Spinal cord (tissue), 10 donors: Measurements from ENCODE around the gene PRKAR2B. TPM values are rescaled to one million over a fixed set of nuclear protein-coding genes. Genes with fewer than 3 reads are reported as not detected.

Experiments
- DNase-seq, 6 donors: peaks; one replicate each; pipeline versions ENCODE4 v3.0.0 to v3.0.0-alpha.2; 2013 to 2015; ENCODE audit warnings: low spot score in 6 of 6, low read depth in 4 of 6
- H3K27ac ChIP-seq: one replicate; pipeline ENCODE4 v1.5.1; 2013; ENCODE audit warnings: low read depth, low read length, control low read depth
- H3K27me3 ChIP-seq: one replicate; pipeline ENCODE4 v1.6.1; 2013; ENCODE audit warnings: low read length; ENCODE audit not compliant: control insufficient read depth, insufficient read depth
- H3K36me3 ChIP-seq: one replicate; pipeline ENCODE4 v1.6.1; 2013; ENCODE audit warnings: low read length; ENCODE audit not compliant: control insufficient read depth, insufficient read depth
- H3K4me1 ChIP-seq: one replicate; pipeline ENCODE4 v1.6.1; 2013; ENCODE audit warnings: low read length; ENCODE audit not compliant: control insufficient read depth, insufficient read depth
- H3K4me3 ChIP-seq: one replicate; pipeline ENCODE4 v1.5.1; 2013; ENCODE audit warnings: low read depth, low read length, control low read depth
- H3K9me3 ChIP-seq: one replicate; pipeline ENCODE4 v1.6.1; 2013; ENCODE audit warnings: low read length; ENCODE audit not compliant: control insufficient read depth, insufficient read depth
- WGBS: methylation state at CpG from one replicate; pipeline ENCODE4 v1.1.5; 2013; ENCODE audit warnings: missing lambda C conversion rate; ENCODE audit not compliant: insufficient coverage; 5-methylcytosine and 5-hydroxymethylcytosine counted together
- polyA plus RNA-seq, 2 donors: library from polyadenylated mRNA; unstranded; fragments of 120-200 nt; gene quantifications; one replicate each; pipeline ENCODE4 v1.2.1, GENCODE V29; 2013; ENCODE audit not compliant: insufficient read length in 2 of 2
- total RNA-seq, 2 donors: library from RNA; depleted of rRNA in 1 of 2; stranded (reverse); fragments of 120-200 nt in 1 of 2; fragments of >200 nt in 1 of 2; gene quantifications; one replicate each; pipeline versions ENCODE4 v1.2.3 to v1.2.4, GENCODE V29; 2013 to 2014
- donor health status: healthy.

The PRKAR2B gene
- total and polyA plus RNA-seq, 4 donors, result 22.2 to 96.0 (median 70.9) TPM

- H3K4me3 ChIP-seq, result no peak overlapping the region
- peaks cover 3% of the 10 kb centered on the region for H3K9me3 ChIP-seq
- no peak overlapping the region for H3K27ac ChIP-seq
- H3K36me3 ChIP-seq, result no peaks in the 10 kb centered on the region
- WGBS, result no CpG with 5 or more reads among the region's 2 CpGs
- no peaks in the 10 kb centered on the region for H3K27me3 ChIP-seq
- peak in 2 of 6 donors; percentile 39 to 53 for DNase-seq
- H3K4me1 ChIP-seq, result peaks cover 3% of the 10 kb centered on the region
Observed at GRCh38 chr7:107025449-107026103, 18.9 kb upstream of the PRKAR2B start.

- Histone ChIP-seq H3K4me1 (peaks cover 3% of the 10 kb centered on the region), H3K36me3 (no peaks in the 10 kb centered on the region), H3K9me3 (peaks cover 3% of the 10 kb centered on the region), H3K4me3 (no peak overlapping the region), H3K27ac (no peak overlapping the region), H3K27me3 (no peaks in the 10 kb centered on the region)
- WGBS, result no CpG with 5 or more reads among the region's 5 CpGs
- peak in 1 of 6 donors; percentile 45 for DNase-seq
Observed at GRCh38 chr7:107026166-107026565, 18.3 kb upstream of the PRKAR2B start.

DNA sequence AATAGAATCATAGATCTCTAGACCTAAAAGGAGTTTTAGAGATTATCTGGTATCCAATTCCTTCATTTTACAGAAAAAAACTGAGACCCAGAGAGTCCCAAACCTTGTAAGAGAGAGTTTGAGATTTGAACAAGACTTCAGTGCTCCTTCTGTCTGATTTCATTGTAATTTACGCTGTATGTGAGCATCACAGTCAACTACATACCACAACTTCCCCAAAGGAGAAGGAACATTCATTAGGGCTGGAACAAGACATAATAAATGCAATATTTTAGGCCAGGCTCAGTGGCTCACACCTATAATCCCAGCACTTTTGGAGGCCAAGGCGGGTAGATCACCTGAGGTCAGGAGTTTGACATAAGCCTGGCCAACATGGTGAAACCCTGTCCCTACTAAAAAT, 17.3 kb upstream of the PRKAR2B start:
- no peak for DNase-seq
- 100% methylated on average over 1 of the region's 2 CpGs for whole genome bisulfite sequencing
- Histone ChIP-seq H3K4me1 (peaks cover 3% of the 10 kb centered on the region), H3K4me3 (no peak overlapping the region), H3K27ac (no peak overlapping the region), H3K36me3 (no peaks in the 10 kb centered on the region), H3K9me3 (peaks cover 3% of the 10 kb centered on the region), H3K27me3 (no peaks in the 10 kb centered on the region)

DNA sequence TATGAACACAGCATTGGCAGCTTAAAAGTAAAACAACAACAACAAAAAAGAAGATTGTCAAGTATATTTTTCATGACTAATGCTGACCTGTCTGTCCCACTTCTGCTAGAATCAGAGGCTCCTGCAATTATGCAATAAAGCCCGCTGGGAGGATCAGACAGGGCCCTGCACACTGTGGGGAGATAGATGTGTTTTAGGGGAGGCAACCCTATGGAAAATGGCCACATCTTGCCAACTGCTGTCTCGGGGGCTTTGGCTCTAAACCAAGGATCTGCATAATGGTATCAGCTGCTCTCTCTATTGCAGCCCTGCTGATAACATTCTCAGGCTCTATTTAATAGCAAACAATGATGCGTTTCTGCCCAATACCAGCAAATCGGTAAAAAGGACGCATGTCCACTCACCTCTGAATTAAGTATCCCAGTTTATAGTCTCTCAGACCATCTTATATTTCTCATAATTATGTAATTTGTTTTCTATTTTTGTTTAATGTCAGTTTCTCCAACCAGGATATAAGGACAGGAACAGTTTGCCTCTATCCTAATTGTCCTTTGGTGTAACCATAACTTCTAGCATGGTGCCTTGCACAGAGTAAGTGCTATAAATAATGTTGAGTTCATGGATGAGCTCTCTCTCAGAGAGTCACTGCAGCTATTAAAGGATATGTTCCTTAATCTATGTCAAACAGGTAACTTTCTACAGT, 15.3 kb upstream of the PRKAR2B start:
- Histone ChIP-seq H3K27me3 (no peaks in the 10 kb centered on the region), H3K4me3 (no peak overlapping the region), H3K36me3 (no peaks in the 10 kb centered on the region), H3K4me1 (peaks cover 3% of the 10 kb centered on the region), H3K9me3 (no peaks in the 10 kb centered on the region), H3K27ac (no peak overlapping the region)
- 18% methylated on average over 2 of the region's 5 CpGs for WGBS
- DNase-seq, result peak in 2 of 6 donors; percentile 63 to 86

- H3K27ac ChIP-seq, result no peak overlapping the region
- H3K4me1 ChIP-seq, result peaks cover 3% of the 10 kb centered on the region
- no peak overlapping the region for H3K4me3 ChIP-seq
- WGBS, result no CpG with 5 or more reads among the region's 4 CpGs
- H3K9me3 ChIP-seq, result no peaks in the 10 kb centered on the region
- no peaks in the 10 kb centered on the region for H3K36me3 ChIP-seq
- peak in 1 of 6 donors; percentile 29 for DNase-seq
- no peaks in the 10 kb centered on the region for H3K27me3 ChIP-seq
Observed at GRCh38 chr7:107029764-107030286, 14.7 kb upstream of the PRKAR2B start.

- H3K9me3 ChIP-seq, result no peaks in the 10 kb centered on the region
Observed at GRCh38 chr7:107032050-107032449, 12.5 kb upstream of the PRKAR2B start.

GRCh38 chr7:107032720-107033438, 11.6 kb upstream of the PRKAR2B start:
- Histone ChIP-seq H3K9me3 (no peaks in the 10 kb centered on the region), H3K27ac (no peak overlapping the region), H3K36me3 (no peaks in the 10 kb centered on the region), H3K4me1 (peaks cover 3% of the 10 kb centered on the region), H3K27me3 (no peaks in the 10 kb centered on the region), H3K4me3 (no peak overlapping the region)
- no peak for DNase-seq
- 96% methylated on average over 5 of the region's 8 CpGs for WGBS

More at GRCh38 chr7:107032050-107032449, 12.5 kb upstream of the PRKAR2B start:
- no peaks in the 10 kb centered on the region for H3K36me3 ChIP-seq
- H3K27ac ChIP-seq, result no peak overlapping the region
- H3K27me3 ChIP-seq, result no peaks in the 10 kb centered on the region
- H3K4me3 ChIP-seq, result no peak overlapping the region
- H3K4me1 ChIP-seq, result peaks cover 3% of the 10 kb centered on the region
- 83% methylated on average over 1 of the region's 2 CpGs for WGBS
- no peak for DNase-seq

- H3K27me3 ChIP-seq, result no peaks in the 10 kb centered on the region
- WGBS, result 91% methylated on average over 1 of the region's 1 CpG
- no peak for DNase-seq
Observed at GRCh38 chr7:107034553-107034952, 10.0 kb upstream of the PRKAR2B start.

GRCh38 chr7:107035446-107035845, 9.1 kb upstream of the PRKAR2B start:
- Histone ChIP-seq H3K4me3 (no peak overlapping the region), H3K4me1 (no peaks in the 10 kb centered on the region), H3K27ac (no peak overlapping the region), H3K36me3 (no peaks in the 10 kb centered on the region), H3K9me3 (no peaks in the 10 kb centered on the region), H3K27me3 (no peaks in the 10 kb centered on the region)
- no peak for DNase-seq

More at GRCh38 chr7:107034553-107034952, 10.0 kb upstream of the PRKAR2B start:
- Histone ChIP-seq H3K4me3 (no peak overlapping the region), H3K36me3 (no peaks in the 10 kb centered on the region), H3K27ac (no peak overlapping the region), H3K4me1 (no peaks in the 10 kb centered on the region), H3K9me3 (no peaks in the 10 kb centered on the region)
